T-helper 17 cell (primary cell): ENCODE measurements around the gene TRIM77. TPM values are rescaled to one million over a fixed set of nuclear protein-coding genes. Genes with fewer than 3 reads are reported as not detected.
"Not testable (repeated sequence)": the region's sequence is repeated elsewhere in the genome, so short reads cannot be mapped to it uniquely, and the experiment has no call there.

Experiments used
- ATAC-seq: fragments of 150-1000 bp; cut with Tn5 transposase; 2 replicates; pipeline ENCODE4 v1.10.0; 2021; ENCODE audit warnings: mild to moderate bottlenecking, moderate library complexity
- DNase-seq, 3 donors: peaks; one replicate each; pipeline versions ENCODE4 v3.0.0 to v3.0.0-alpha.2; 2020 to 2021
- H3K9me3 ChIP-seq: one replicate; pipeline ENCODE4 v1.7.0; 2013; ENCODE audit warnings: low read length, mild to moderate bottlenecking; ENCODE audit not compliant: control insufficient read depth, poor library complexity, severe bottlenecking
- H3K27ac Mint-ChIP-seq: one replicate; pipeline ENCODE4 v1.8.0; 2022; ENCODE audit warnings: mild to moderate bottlenecking, moderate library complexity, mixed read lengths
- H3K27me3 Mint-ChIP-seq: one replicate; pipeline ENCODE4 v1.8.0; 2022; ENCODE audit warnings: mixed read lengths
- H3K36me3 Mint-ChIP-seq: one replicate; pipeline ENCODE4 v1.8.0; 2022; ENCODE audit warnings: low read depth, mixed read lengths
- H3K4me1 Mint-ChIP-seq: one replicate; pipeline ENCODE4 v1.8.0; 2022; ENCODE audit warnings: mild to moderate bottlenecking, mixed read lengths
- H3K4me3 Mint-ChIP-seq: one replicate; pipeline ENCODE4 v1.8.0; 2022; ENCODE audit warnings: mild to moderate bottlenecking, moderate library complexity, mixed read lengths
- total RNA-seq, 4 donors: library from RNA in 2 of 4; stranded (reverse) in 2 of 4; gene quantifications; one replicate each; pipeline ENCODE4 v1.2.3 and lab custom pipeline; 2022 to 2026

TRIM77 gene
- total RNA-seq (not detected), total RNA-seq (lab: John Stamatoyannopoulos, UW) (0 reads per million in 2 donors)

DNA sequence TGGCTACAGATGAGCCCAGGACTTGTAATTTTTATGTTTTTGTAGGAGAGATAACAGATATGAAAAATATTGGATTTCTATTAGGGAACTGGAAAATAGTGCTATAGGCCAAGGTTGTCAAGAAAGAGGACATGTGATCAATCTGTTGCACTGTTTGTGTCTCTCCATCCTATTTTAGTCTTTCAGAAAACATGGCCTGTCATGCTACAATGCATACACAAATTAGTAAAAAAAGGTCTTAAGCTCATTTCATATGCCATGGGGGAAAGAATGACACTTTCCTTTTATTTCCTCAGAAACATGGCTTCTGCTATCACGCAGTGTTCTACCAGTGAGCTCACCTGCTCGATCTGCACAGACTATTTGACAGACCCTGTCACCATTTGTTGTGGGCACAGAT, at the start of gene TRIM77:
Gene TRIM77, plus strand, starts transcription at position 301 of the 400 bp plus-strand sequence. Its CDS starts 0 bp downstream, at position 301.
- not testable (repeated sequence) for H3K27ac Mint-ChIP-seq, H3K4me3 Mint-ChIP-seq, H3K27me3 Mint-ChIP-seq, H3K4me1 Mint-ChIP-seq, H3K36me3 Mint-ChIP-seq, H3K9me3 ChIP-seq, DNase-seq, ATAC-seq

DNA sequence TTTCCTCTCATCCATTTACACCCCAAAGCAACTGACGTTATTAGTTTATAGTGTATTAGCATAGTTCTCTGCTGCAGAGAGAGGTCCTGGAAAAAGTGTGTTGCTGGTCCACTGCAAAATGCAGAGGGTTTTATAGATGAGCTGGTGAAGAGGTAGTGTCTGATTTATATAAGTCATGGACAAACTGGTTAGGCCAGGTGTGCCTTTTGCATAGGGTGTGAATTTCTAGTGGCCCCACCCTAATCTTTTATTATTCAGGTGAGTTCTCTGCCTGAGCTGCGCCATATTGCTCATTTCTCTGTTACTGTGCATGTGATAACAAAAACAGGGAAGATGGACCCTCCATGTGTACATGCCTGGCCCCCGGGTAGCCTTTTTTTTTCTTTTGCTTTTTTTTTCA, 43.1 kb upstream of the TRIM77 start:
- H3K27me3 Mint-ChIP-seq, result no peaks in the 10 kb centered on the region

DNA sequence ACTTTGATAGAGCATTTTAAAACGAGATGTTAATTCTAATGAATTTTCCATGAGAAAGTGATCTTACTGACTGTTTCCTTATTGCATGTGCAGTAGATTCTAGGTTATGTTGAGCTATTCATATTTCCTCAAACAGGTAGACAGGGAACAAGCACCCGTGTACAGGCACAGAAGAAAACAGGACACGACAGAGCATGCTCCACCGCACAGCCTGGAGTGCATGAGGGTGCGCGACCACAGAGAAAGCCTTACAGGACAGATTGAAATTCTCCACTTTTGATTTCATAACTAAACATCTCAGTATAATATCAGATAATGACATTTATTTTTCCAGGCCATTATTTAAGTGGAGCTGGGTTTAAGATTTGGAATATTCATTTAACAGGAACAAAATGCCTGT, 41.9 kb upstream of the TRIM77 start:
- not testable (repeated sequence) for H3K27ac Mint-ChIP-seq, H3K27me3 Mint-ChIP-seq, DNase-seq, H3K4me1 Mint-ChIP-seq, H3K4me3 Mint-ChIP-seq, ATAC-seq, H3K36me3 Mint-ChIP-seq, H3K9me3 ChIP-seq

More for the DNA sequence above, 43.1 kb upstream of the TRIM77 start:
- ATAC-seq (no peak), DNase-seq (no peak)
- no peaks in the 10 kb centered on the region for H3K36me3 Mint-ChIP-seq
- no peak overlapping the region for H3K4me3 Mint-ChIP-seq
- H3K27ac Mint-ChIP-seq, result no peak overlapping the region
- H3K4me1 Mint-ChIP-seq, result no peaks in the 10 kb centered on the region
- H3K9me3 ChIP-seq, result no peaks in the 10 kb centered on the region

- not testable (repeated sequence) for H3K9me3 ChIP-seq, DNase-seq, ATAC-seq, H3K36me3 Mint-ChIP-seq, H3K4me3 Mint-ChIP-seq, H3K4me1 Mint-ChIP-seq, H3K27me3 Mint-ChIP-seq, H3K27ac Mint-ChIP-seq
These were observed 40.5 kb upstream of the TRIM77 start for GRCh38 chr11:89669586-89669985.

DNA sequence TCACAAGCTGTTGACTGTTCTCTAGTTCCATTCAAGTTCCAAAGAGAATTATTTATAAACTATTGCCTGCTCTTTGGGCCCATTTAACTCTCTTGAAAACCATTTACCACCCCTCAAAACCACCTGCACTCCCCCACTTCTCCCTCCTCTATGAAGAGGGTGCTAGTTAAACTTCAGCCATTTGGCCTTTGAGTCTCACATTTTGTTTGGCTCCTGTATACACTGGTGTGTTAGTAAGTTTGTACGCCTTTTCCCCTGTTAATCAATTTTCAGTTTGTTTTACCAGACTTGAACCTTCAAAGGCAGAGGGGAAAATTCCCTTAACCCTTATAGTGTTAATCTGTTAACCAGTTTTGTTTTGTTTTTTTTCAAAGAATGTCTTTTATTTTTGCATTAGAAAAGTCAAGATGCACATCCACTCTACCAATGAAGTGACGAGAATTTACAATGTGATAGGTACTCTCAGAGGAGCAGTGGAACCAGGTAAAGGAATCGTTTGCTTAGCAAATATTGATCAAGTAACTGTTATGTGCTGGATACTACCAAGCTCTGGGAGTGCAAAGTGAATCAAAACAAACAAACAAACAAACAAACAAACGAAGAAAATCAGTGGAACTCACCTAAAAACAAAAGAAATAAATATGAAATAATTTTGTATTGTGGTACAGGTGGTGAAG, 40.0 kb upstream of the TRIM77 start:
- not testable (repeated sequence) for H3K4me1 Mint-ChIP-seq, H3K4me3 Mint-ChIP-seq, H3K27ac Mint-ChIP-seq, H3K9me3 ChIP-seq, H3K36me3 Mint-ChIP-seq, H3K27me3 Mint-ChIP-seq, ATAC-seq, DNase-seq

DNA sequence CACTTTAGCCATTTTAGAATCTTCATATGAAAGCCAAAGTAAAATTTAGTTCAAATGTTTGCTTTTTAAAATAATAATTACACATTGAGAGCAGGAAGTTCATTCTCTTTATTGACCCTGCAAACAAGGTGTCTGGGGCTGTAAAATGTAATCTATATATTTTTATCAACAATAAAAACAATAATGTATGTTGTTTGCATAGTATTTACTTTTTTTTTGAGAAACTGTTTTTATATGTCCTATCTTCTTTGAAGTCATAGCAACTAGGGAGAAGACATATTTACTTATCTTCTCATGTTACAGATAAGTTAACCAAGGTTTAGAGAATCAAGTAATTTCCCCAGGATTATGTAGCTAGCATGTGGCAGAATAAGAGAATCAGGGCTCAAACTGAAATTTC, 37.6 kb upstream of the TRIM77 start:
- H3K27ac Mint-ChIP-seq, H3K4me1 Mint-ChIP-seq, H3K36me3 Mint-ChIP-seq, H3K9me3 ChIP-seq, DNase-seq, H3K27me3 Mint-ChIP-seq, H3K4me3 Mint-ChIP-seq, ATAC-seq: not testable (repeated sequence)

DNA sequence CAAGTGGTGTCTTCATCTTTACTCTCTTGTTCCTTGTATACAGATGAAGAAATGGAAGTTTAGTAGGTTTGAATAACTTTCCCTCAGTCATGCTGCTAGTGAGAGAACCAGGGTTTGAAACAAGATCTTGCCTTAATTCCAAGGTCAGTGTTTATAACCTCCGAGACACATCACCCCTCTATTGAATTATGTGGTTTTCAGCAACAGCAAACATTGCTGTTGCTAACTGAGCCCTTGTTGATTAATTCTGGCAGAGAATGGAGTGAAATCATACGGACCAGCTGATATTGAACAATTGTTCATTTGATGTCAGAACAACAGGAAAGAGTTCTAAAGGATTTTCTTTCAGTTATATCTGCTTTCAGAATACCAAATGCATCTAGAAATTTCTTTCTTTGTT, 36.7 kb upstream of the TRIM77 start:
- not testable (repeated sequence) for H3K4me1 Mint-ChIP-seq, H3K36me3 Mint-ChIP-seq, H3K27me3 Mint-ChIP-seq, H3K4me3 Mint-ChIP-seq, DNase-seq, ATAC-seq, H3K27ac Mint-ChIP-seq, H3K9me3 ChIP-seq

DNA sequence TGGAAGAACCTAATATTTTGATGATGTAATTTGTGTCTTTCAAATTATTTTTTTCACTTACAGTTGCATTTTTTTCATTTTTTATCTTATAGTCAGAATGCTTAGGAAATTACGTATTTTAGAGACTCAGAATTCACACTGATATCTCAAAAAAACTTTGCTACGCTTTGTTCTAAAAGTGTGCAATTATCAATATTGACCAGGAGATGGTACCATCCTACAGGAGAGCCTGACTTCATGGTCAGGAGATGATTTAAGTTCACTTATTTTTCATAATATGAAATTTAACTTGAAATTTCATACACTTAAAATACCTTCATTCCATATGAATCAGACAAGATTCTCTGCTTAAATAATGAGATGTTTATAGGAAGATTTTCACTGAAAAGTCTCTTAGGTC, 34.7 kb upstream of the TRIM77 start:
- H3K4me1 Mint-ChIP-seq, H3K36me3 Mint-ChIP-seq, ATAC-seq, H3K27ac Mint-ChIP-seq, H3K4me3 Mint-ChIP-seq, H3K27me3 Mint-ChIP-seq, H3K9me3 ChIP-seq, DNase-seq: not testable (repeated sequence)

GRCh38 chr11:89675948-89676347, 34.2 kb upstream of the TRIM77 start:
- not testable (repeated sequence) for H3K9me3 ChIP-seq, H3K4me1 Mint-ChIP-seq, H3K4me3 Mint-ChIP-seq, DNase-seq, H3K27me3 Mint-ChIP-seq, H3K36me3 Mint-ChIP-seq, ATAC-seq, H3K27ac Mint-ChIP-seq

- not testable (repeated sequence) for H3K4me1 Mint-ChIP-seq, H3K9me3 ChIP-seq, H3K27me3 Mint-ChIP-seq, H3K27ac Mint-ChIP-seq, DNase-seq, H3K36me3 Mint-ChIP-seq, H3K4me3 Mint-ChIP-seq, ATAC-seq
These were observed 3.0 kb upstream of the TRIM77 start for GRCh38 chr11:89707080-89707479.

DNA sequence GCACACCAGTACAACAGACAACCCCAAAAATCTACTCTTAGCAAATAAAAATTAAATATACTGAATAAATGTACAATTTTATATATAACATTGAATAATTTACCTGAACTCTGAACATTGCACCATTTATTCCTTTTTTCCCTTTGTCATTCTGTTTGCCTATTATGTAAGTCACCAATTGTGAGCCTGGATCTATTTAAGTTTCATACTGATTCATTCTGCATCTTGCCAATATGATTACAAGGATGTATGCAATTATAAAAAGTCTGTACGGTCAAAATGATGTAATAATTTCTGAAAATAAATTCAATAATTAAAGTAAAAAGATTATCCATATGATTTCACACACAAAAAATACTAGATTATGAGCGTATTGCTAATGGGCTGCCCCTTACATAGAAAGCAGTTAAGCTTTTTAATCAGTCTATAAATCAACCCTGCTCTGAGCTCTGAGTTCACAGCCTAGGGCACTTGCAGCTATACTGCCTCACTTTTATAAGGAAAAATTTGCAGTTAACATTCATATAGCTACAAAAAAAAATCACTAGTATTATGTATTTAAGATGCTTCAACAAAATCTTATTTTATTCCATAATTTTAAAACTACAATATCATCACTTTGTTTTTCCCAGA, 14.9 kb downstream of the TRIM77 start:
- H3K36me3 Mint-ChIP-seq, DNase-seq, H3K27ac Mint-ChIP-seq, H3K4me1 Mint-ChIP-seq, H3K4me3 Mint-ChIP-seq, ATAC-seq, H3K27me3 Mint-ChIP-seq, H3K9me3 ChIP-seq: not testable (repeated sequence)

- H3K36me3 Mint-ChIP-seq, ATAC-seq, H3K9me3 ChIP-seq, H3K4me3 Mint-ChIP-seq, H3K27me3 Mint-ChIP-seq, H3K27ac Mint-ChIP-seq, DNase-seq, H3K4me1 Mint-ChIP-seq: not testable (repeated sequence)
These were observed 20.1 kb downstream of the TRIM77 start for GRCh38 chr11:89730215-89730614.

GRCh38 chr11:89736566-89736965, 26.5 kb downstream of the TRIM77 start:
- no peak overlapping the region for H3K4me3 Mint-ChIP-seq
- no peak for DNase-seq
- no peaks in the 10 kb centered on the region for H3K36me3 Mint-ChIP-seq
- no peak overlapping the region for H3K27ac Mint-ChIP-seq
- no peak for ATAC-seq
- no peaks in the 10 kb centered on the region for H3K9me3 ChIP-seq
- H3K4me1 Mint-ChIP-seq, result no peaks in the 10 kb centered on the region
- H3K27me3 Mint-ChIP-seq, result no peaks in the 10 kb centered on the region

DNA sequence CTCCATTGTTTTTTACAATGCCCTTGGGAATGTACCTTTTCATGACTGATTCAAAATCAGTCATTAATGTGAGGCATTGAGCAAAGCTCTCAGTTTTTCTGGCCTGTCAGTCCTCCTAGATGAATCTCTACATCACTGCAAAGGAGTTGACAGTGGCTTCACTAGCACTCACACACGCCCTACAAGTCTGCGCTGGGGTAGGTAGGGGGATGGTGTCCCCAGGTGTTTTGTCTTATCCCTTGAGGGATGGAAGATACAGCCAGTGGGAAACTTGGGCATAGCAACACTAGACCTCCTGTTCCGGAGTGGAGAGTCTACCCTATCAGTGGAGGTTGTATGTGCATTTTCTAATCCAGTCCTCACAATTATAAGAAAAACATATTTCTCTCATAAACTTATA, 27.0 kb downstream of the TRIM77 start:
- Mint-ChIP-seq H3K27ac (no peak overlapping the region), H3K36me3 (no peaks in the 10 kb centered on the region), H3K4me1 (no peaks in the 10 kb centered on the region), H3K4me3 (no peak overlapping the region), H3K27me3 (no peaks in the 10 kb centered on the region)
- DNase-seq, result no peak
- H3K9me3 ChIP-seq, result no peaks in the 10 kb centered on the region
- ATAC-seq, result no peak
